HEK293T (cell line): Measurements from ENCODE around the gene CYSLTR2.

Source experiments
- CTCF ChIA-PET: fragments of 350-600 bp; formaldehyde crosslinking; extraction: SDS; loops from one replicate; lab custom pipeline; 2021; ENCODE audit warnings: antibody characterized with exemption, inconsistent platforms; lab: Yijun Ruan, JAX
- POLR2A ChIA-PET: fragments of 350-600 bp; formaldehyde crosslinking; extraction: SDS; loops from one replicate; lab custom pipeline; 2020; ENCODE audit warnings: antibody characterized with exemption, inconsistent platforms; lab: Yijun Ruan, JAX
- DNase-seq: peaks from one replicate; pipeline ENCODE4 v3.0.0; 2012; ENCODE audit warnings: mixed read lengths; ENCODE audit errors: extremely low spot score
- ARNT ChIP-seq: fragments of 450-650 bp; IDR thresholded peaks from 2 replicates; pipeline ENCODE4 v1.6.1; 2017; ENCODE audit warnings: mild to moderate bottlenecking
- BHLHE40 ChIP-seq: fragments of 450-650 bp; IDR thresholded peaks from 2 replicates; pipeline ENCODE4 v1.6.1; 2016; ENCODE audit warnings: mild to moderate bottlenecking, moderate library complexity, borderline replicate concordance
- CTBP1 ChIP-seq: fragments of 450-650 bp; IDR thresholded peaks from 2 replicates; pipeline ENCODE4 v1.6.1; 2016; ENCODE audit warnings: borderline replicate concordance
- ELF4 ChIP-seq: fragments of 450-650 bp; IDR thresholded peaks from 2 replicates; pipeline ENCODE4 v1.6.1; 2017; ENCODE audit warnings: antibody characterized with exemption
- FOXA1 ChIP-seq: fragments of 450-650 bp; IDR thresholded peaks from 2 replicates; pipeline ENCODE4 v1.6.1; 2016; ENCODE audit warnings: mild to moderate bottlenecking
- FOXK2 ChIP-seq: fragments of 450-650 bp; IDR thresholded peaks from 2 replicates; pipeline ENCODE4 v1.6.1; 2016; ENCODE audit warnings: mild to moderate bottlenecking
- FOXM1 ChIP-seq: fragments of 450-650 bp; IDR thresholded peaks from 2 replicates; pipeline ENCODE4 v1.6.1; 2017; ENCODE audit warnings: mild to moderate bottlenecking, borderline replicate concordance
- HDGF ChIP-seq: fragments of 450-650 bp; IDR thresholded peaks from 2 replicates; pipeline ENCODE4 v1.6.1; 2017; ENCODE audit warnings: antibody characterized with exemption, borderline replicate concordance
- L3MBTL2 ChIP-seq: fragments of 450-650 bp; conservative IDR thresholded peaks from 2 replicates; pipeline ENCODE4 v1.6.1; 2016; ENCODE audit warnings: mild to moderate bottlenecking
- LEF1 ChIP-seq: fragments of 450-650 bp; IDR thresholded peaks from 2 replicates; pipeline ENCODE4 v1.6.1; 2017; ENCODE audit warnings: mild to moderate bottlenecking, borderline replicate concordance
- NFRKB ChIP-seq: fragments of 450-650 bp; IDR thresholded peaks from 2 replicates; pipeline ENCODE4 v1.6.1; 2016; ENCODE audit warnings: mild to moderate bottlenecking, moderate library complexity
- PKNOX1 ChIP-seq: fragments of 450-650 bp; IDR thresholded peaks from 2 replicates; pipeline ENCODE4 v1.6.1; 2016
- SP1 ChIP-seq: fragments of 450-650 bp; IDR thresholded peaks from 2 replicates; pipeline ENCODE4 v1.6.1; 2017
- SUZ12 ChIP-seq: fragments of 450-650 bp; IDR thresholded peaks from 2 replicates; pipeline ENCODE4 v1.6.1; 2016; ENCODE audit warnings: mild to moderate bottlenecking
- TARDBP ChIP-seq: fragments of 450-650 bp; IDR thresholded peaks from 2 replicates; pipeline ENCODE4 v1.6.1; 2016
- ZNF384 ChIP-seq: fragments of 450-650 bp; IDR thresholded peaks from 2 replicates; pipeline ENCODE4 v1.6.1; 2016

Gene CYSLTR2

DNA sequence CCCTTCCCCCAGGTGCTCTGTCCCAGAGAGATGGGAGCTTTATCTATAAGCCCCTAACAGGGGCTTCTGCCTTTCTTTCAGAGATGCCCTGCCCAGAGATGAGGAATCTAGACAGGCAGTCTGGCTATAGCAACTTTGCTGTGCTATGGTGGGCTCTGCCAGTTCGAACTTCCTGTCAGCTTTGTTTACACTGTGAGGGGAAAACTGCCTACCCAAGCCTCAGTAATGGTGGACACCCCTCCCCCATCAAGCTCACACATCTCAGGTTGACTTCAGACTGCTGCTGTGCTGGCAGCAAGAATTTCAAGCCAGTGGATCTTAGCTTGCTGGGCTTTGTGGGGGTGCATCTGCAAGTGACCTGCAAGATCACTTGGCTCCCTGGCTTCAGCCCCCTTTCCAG is 21.5 kb downstream of the CYSLTR2 start:
- TF ChIP-seq NFRKB (no peak), SP1 (no peak), BHLHE40 (no peak), ELF4 (no peak), SUZ12 (no peak), PKNOX1 (no peak), CTBP1 (no peak), L3MBTL2 (no peak), FOXA1 (no peak), TARDBP (no peak), FOXM1 (no peak), HDGF (no peak), ARNT (no peak), ZNF384 (no peak)
- ChIA-PET POLR2A (no interaction called here), CTCF (interaction anchor here (0.5 to 1.2 kb wide), 2 partner anchors 63 to 74 kb away, joined by 3 to 4 read pairs; no protein-coding TSS in a partner anchor)
- DNase-seq = no peak

GRCh38 chr13:48678316-48678715 is 24.6 kb downstream of the CYSLTR2 start:
- no peak for DNase-seq
- ChIA-PET POLR2A (no interaction called here), CTCF (no interaction called here)
- TF ChIP-seq ARNT (no peak), ZNF384 (no peak), SP1 (no peak), FOXM1 (no peak), CTBP1 (no peak), FOXA1 (no peak), LEF1 (no peak), HDGF (no peak), TARDBP (no peak)

DNA sequence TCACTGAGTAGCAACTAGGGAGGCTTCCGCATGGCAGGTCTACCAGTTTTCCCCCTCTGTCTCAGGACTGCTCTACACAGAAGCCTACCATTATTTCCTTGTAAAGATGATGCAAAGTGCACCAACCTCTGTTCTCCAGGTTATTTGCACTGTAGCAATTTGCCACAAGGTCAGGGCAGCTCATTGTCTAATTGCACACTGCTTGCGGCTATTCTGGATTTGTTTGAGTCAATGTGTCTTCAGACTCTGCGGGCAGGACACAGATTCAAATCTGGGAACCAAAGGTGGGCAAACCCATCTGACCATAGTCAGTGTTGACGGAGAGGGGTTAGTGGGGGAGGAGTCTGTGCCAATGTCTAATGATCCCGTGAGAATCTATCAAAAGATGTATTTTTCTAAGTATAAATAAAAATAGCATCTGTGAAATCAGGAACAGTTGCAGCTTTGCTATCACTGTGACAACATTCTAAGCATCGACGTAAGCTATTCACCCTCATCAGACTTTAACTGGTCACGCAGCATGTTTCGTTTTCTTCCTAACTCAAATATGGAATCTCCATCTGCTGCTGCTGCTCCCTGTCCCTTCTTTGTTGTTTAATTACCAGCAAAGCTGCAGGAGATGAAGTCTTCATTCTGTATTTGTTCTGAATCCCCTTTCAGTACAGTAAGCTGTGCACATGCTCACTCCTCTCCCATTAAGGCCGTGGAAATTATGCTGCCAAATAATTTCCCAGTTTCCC is 26.4 kb downstream of the CYSLTR2 start:
- no peak for DNase-seq
- CTCF ChIA-PET = no interaction called here
- POLR2A ChIA-PET = no interaction called here
- TF ChIP-seq LEF1 (no peak), FOXA1 (no peak), ARNT (no peak), HDGF (no peak), BHLHE40 (no peak), SUZ12 (no peak), TARDBP (no peak), ELF4 (no peak)

- no peak for TF ChIP-seq SUZ12
- TF ChIP-seq FOXA1 = no peak
- TF ChIP-seq ELF4 = no peak
- TF ChIP-seq ARNT = no peak
- no peak for TF ChIP-seq CTBP1
- no peak for TF ChIP-seq FOXK2
- CTCF ChIA-PET = no interaction called here
- POLR2A ChIA-PET = no interaction called here
Measured at GRCh38 chr13:48680756-48681392, 27.1 kb downstream of the CYSLTR2 start.

DNA sequence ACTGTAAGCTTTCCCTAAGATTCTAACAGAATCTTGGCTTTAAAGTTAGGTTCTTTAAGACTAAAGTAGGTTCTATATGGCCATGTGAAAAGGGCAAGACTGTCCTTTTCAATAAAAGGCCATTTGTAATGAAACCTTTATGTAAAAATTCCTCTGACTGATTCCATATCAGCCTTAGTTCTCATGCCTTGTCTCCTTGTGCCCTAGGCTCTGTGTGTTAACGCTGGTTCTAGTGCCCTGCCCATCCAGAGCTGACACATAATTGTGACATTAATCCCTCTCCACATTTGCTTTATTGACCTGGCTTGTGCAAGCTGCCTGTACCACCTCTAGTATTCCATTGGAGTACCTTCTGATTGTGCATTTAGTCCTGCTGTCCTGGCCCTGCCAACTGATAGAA is 28.2 kb downstream of the CYSLTR2 start:
- TF ChIP-seq FOXM1 (no peak), ARNT (no peak), FOXK2 (no peak), BHLHE40 (no peak), L3MBTL2 (no peak), LEF1 (no peak), NFRKB (no peak), PKNOX1 (no peak), ZNF384 (no peak), FOXA1 (no peak), HDGF (no peak)
- CTCF ChIA-PET = interaction anchor here (1.4 kb wide), 1 partner anchor 102 kb away, joined by 4 read pairs; no protein-coding TSS in a partner anchor
- DNase-seq = no peak
- POLR2A ChIA-PET = no interaction called here

More at GRCh38 chr13:48680756-48681392, 27.1 kb downstream of the CYSLTR2 start:
- no peak for DNase-seq

DNA sequence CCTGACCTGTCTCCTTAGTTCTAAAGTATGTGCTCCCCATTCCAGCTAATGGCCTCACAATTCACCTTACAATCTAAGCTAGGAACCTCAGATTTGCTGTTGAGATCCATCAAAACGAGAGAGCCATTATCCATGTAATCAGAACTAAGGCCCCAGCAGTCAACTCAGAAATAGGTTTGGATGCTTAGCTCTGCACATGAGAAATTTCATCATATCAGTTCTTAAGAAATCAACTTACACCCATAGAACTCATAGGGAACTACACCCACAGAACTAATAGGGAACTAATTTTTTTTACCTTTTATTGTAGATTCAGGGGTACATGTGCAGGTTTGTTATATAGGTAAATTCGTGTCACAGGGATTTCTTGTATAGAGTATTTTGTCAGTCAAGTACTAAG is 28.7 kb downstream of the CYSLTR2 start:
- DNase-seq = no peak
- ChIA-PET CTCF (interaction anchor here (1.4 kb wide), 1 partner anchor 102 kb away, joined by 4 read pairs; no protein-coding TSS in a partner anchor), POLR2A (no interaction called here)
- TF ChIP-seq TARDBP = no peak
- TF ChIP-seq ARNT = no peak
- no peak for TF ChIP-seq HDGF
- no peak for TF ChIP-seq SUZ12
- TF ChIP-seq L3MBTL2 = no peak
- no peak for TF ChIP-seq CTBP1
- TF ChIP-seq FOXM1 = no peak
- TF ChIP-seq FOXA1 = no peak
- no peak for TF ChIP-seq ZNF384
- no peak for TF ChIP-seq ELF4
- no peak for TF ChIP-seq BHLHE40
- no peak for TF ChIP-seq FOXK2
- TF ChIP-seq SP1 = no peak
- TF ChIP-seq PKNOX1 = no peak
- TF ChIP-seq NFRKB = no peak
- TF ChIP-seq LEF1 = no peak
